ENCODE data around the gene DNAJB8. TPM values are rescaled to one million over a fixed set of nuclear protein-coding genes. Genes with fewer than 3 reads are reported as not detected.

DNAJB8 gene
- total and polyA plus RNA-seq, 11 donors: not detected

DNA sequence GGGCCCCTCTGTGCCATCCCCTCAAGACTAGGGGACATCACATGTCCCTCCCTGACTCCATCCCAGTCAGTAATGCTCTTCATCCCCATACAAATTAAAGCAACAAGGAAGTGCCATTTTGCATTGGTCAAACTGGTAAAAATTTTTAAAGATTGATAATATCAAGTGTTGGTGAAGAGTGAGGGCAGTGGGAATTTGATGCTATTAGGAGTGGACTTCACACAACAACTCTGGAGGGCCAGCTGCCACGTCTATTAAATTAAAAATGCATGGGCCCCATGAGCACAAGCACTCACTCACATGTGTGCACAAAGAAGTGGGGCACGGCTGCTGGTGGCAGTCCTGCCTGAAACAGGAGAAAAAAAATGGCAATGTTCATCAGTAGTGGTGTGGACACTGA lies 47.8 kb downstream of the DNAJB8 start:
- H3K27ac ChIP-seq: no peak overlapping the region
- H3K4me1 ChIP-seq: no peaks in the 10 kb centered on the region
- intact Hi-C loops (cut with DNase I): no loop called here
- no peaks in the 10 kb centered on the region for H3K27me3 ChIP-seq
- no peaks in the 10 kb centered on the region for H3K36me3 ChIP-seq
- TF ChIP-seq, protein P1, sequence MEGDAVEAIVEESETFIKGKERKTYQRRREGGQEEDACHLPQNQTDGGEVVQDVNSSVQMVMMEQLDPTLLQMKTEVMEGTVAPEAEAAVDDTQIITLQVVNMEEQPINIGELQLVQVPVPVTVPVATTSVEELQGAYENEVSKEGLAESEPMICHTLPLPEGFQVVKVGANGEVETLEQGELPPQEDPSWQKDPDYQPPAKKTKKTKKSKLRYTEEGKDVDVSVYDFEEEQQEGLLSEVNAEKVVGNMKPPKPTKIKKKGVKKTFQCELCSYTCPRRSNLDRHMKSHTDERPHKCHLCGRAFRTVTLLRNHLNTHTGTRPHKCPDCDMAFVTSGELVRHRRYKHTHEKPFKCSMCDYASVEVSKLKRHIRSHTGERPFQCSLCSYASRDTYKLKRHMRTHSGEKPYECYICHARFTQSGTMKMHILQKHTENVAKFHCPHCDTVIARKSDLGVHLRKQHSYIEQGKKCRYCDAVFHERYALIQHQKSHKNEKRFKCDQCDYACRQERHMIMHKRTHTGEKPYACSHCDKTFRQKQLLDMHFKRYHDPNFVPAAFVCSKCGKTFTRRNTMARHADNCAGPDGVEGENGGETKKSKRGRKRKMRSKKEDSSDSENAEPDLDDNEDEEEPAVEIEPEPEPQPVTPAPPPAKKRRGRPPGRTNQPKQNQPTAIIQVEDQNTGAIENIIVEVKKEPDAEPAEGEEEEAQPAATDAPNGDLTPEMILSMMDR (IDR thresholded peaks at IDR 0.05): no peak
- TF ChIP-seq POLR2A (IDR thresholded peaks at IDR 0.05): no peak
- H3K9me3 ChIP-seq: peaks cover 0 to 4% (median 0%) of the 10 kb centered on the region in 12 donors
- WGBS, 4 donors: 86 to 95% (median 91%) methylated on average over 2 of the region's 2 CpGs
- DNase-seq (no peak), ATAC-seq (no peak)
- no peak overlapping the region for H3K4me3 ChIP-seq

DNA sequence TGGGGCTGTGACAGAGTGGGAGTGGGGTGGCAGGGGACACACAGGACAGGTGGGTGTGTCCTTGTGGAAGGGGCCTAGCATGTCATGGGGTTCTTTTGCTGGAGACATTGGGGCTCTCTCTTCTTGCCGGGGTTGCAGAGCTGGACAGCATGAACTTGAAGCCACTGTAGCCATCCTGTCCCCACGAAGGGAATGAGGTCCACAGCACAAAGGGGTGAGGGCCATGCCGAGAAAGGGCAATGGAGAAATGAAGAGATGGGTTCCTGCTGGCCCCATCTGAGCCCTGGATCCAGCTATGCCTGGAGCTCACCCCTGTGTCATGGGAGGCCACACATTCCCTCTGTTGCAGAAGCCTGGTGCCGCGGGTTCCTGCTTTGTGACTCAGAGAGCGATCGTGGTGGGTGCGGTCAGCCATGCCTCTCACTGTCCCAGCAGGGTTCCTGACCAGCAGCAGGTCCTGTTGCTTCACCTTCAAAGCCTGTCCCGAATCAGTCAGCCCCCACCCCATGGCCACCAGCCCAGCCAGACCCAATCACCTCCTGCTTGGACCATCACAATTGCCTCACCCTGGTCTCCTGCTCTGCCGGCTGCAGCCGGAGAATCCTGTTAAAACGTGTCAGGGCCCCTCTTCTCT lies 50.0 kb downstream of the DNAJB8 start:
- no peak for ATAC-seq
- TF ChIP-seq POLR2A (IDR thresholded peaks at IDR 0.05): no peak
- TF ChIP-seq, protein P1 (IDR thresholded peaks at IDR 0.05): no peak
- Histone ChIP-seq H3K4me3 (no peak overlapping the region), H3K36me3 (no peaks in the 10 kb centered on the region), H3K27ac (no peak overlapping the region), H3K9me3 (peaks cover 0 to 4% (median 0%) of the 10 kb centered on the region in 12 donors), H3K4me1 (no peaks in the 10 kb centered on the region), H3K27me3 (no peaks in the 10 kb centered on the region)
- intact Hi-C loops (cut with DNase I): no loop called here
- DNase-seq: no peak
- WGBS, 4 donors: 82 to 92% (median 85%) methylated on average over 12 of the region's 12 CpGs

DNA sequence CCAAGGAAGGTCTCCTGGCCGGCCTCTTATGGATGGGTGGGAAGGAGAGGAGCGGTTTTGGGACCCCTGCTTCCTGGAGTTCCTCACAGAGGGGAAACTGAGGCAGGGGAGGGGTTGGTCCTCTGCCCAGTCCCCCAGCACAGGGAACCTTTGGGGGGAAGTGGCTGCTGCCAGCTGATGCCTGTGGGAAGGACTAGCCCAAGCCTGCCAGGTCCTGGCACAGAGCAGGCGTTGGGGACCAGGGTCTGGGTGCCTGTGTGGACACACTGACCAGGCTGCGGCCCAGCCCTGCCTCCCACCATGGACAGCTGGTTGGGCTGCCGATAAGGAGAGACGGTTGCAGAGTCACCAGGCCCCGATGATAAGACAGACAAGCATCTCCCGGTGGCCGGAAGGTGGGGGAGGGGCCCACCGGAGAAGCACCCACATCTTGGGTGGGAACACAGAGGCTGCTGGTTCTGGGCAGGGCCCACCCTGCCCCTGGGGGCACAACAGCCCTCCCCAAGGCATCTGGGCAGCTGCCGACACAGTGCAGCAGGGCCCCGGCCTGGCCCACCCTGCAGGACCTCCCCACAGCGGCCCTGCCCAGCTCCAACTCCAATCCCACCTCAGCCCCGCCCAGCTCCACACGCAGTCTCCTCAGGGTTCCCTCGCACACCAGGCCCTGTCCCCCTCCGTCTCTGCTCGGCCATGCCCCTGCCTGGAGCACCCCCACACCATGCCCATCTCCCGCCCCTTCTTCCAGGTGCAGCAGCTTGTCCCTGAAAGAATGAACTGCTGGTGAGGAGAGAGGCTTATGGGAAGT lies 50.7 kb downstream of the DNAJB8 start:
- ATAC-seq (no peak), DNase-seq (no peak)
- TF ChIP-seq, protein P1 (IDR thresholded peaks at IDR 0.05): no peak
- TF ChIP-seq POLR2A (IDR thresholded peaks at IDR 0.05): no peak
- Histone ChIP-seq H3K9me3 (peaks cover 0 to 4% (median 0%) of the 10 kb centered on the region in 12 donors), H3K4me3 (no peak overlapping the region), H3K27me3 (no peaks in the 10 kb centered on the region), H3K36me3 (no peaks in the 10 kb centered on the region), H3K27ac (no peak overlapping the region), H3K4me1 (no peaks in the 10 kb centered on the region)
- intact Hi-C loops (cut with DNase I): no loop called here
- WGBS, 4 donors: 75 to 84% (median 77%) methylated on average over 16 to 19 of the region's 19 CpGs

DNA sequence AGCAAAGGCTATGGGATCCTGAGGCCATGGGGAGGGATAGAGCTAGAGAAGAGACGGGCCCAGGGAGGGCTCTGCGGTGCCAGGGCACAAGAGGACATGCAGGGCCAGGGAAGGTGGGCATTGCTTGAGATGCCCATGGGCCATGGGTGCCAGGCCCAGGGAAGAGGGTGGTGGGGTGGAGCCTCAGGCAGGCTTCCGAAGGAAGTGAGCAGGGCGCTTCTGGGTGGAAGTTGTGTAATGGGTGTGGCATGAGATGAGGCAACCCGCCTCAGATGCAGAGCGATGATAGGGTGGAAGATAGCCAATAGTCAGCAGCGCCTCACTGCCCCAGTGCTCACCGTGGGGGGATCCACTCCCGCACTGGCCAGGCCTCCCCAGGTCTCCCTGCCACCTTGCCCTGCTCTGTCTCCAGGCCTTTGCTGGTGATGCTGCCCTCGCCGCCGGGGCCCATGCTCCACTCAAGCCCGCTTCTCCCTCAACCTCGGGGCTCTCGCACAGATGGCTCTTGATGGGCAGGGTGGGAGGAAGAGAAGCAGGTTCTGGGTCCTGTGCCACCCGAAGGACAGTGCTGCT lies 51.4 kb downstream of the DNAJB8 start:
- peaks cover 0 to 4% (median 0%) of the 10 kb centered on the region in 12 donors for H3K9me3 ChIP-seq
- no peaks in the 10 kb centered on the region for H3K36me3 ChIP-seq
- no peaks in the 10 kb centered on the region for H3K4me1 ChIP-seq
- WGBS, 4 donors: 89 to 96% (median 93%) methylated on average over 10 to 16 of the region's 16 CpGs
- intact Hi-C loops (cut with DNase I): no loop called here
- ATAC-seq: no peak
- no peaks in the 10 kb centered on the region for H3K27me3 ChIP-seq
- no peak for DNase-seq
- TF ChIP-seq, protein P1 (IDR thresholded peaks at IDR 0.05): no peak
- TF ChIP-seq POLR2A (IDR thresholded peaks at IDR 0.05): no peak
- no peak overlapping the region for H3K27ac ChIP-seq
- no peak overlapping the region for H3K4me3 ChIP-seq
